GM19452 (cell line): ENCODE results near the gene CPNE6.
"Not testable (repeated sequence)": the region's sequence is repeated elsewhere in the genome, so short reads cannot be mapped to it uniquely, and the experiment has no call there.

Source experiments
- ATAC-seq: cut with Tn5 transposase; IDR thresholded peaks from one replicate; pipeline ENCODE4 v1.9.1; 2021; ENCODE audit not compliant: unreplicated experiment

The CPNE6 gene

DNA sequence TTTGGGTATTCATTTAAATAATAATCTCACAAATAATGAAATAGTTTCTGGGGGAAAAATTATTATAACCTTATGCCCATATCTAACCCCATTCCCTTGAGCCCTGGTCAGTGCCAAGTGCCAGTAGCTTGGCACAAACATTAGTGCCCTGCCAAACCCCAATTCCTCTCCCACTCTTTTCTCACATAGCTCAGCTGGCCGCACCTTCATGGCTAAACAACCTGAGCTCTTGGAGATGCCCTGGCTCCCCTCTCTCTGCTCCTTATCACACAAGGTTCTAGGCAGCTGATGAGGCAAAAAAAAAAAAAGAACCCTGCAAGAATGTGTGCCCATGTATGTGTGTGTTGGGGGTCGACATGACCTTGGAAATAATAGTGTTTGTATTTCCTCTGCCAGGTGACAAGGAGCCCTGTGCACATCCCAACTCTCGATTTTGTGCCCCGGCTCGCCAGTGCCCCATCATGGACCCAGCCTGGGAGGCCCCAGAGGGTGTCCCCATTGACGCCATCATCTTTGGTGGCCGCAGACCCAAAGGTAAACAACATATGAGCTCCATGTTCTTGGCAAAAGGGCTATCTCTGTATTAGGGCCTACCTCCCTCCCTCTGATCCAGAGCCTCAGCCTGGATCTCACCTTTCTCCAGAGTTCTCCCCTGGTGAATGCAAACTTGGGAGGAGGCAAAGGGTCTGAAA lies 31.1 kb downstream of the CPNE6 start:
- no peak for ATAC-seq

DNA sequence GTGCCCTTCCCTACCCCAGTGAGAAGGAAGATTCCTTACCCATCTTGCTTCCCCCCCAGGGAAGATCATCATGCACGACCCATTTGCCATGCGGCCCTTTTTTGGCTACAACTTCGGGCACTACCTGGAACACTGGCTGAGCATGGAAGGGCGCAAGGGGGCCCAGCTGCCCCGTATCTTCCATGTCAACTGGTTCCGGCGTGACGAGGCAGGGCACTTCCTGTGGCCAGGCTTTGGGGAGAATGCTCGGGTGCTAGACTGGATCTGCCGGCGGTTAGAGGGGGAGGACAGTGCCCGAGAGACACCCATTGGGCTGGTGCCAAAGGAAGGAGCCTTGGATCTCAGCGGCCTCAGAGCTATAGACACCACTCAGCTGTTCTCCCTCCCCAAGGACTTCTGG lies 32.1 kb downstream of the CPNE6 start:
- ATAC-seq, result no peak

DNA sequence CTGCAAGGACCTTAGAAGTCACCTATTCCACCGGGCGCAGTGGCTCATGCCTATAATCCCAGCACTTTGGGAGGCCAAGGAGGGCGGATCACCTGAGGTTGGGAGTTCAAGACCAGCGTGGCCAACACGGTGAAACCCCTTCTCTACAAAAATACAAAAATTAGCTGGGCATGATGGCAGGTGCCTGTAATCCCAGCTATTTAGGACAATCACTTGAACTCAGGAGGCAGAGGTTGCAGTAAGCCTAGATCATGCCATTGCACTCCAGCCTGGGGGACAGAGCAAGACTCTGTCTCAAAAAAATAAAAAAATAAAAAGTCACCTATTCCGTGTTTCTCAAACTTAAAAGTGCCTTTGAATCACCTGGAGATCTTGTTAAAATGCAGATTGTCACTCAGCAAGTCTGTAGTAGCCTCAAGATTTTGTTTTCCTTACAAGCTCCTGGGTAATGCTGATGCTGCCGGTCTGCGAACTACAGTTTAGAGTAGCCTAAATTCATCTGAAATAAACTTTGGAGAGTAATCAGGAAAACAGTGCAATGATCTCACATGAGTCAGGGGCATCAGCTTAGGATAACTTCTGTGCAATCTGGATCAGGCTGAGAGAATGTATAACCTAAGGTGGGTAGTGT lies 34.4 kb downstream of the CPNE6 start:
- ATAC-seq, result not testable (repeated sequence)

DNA sequence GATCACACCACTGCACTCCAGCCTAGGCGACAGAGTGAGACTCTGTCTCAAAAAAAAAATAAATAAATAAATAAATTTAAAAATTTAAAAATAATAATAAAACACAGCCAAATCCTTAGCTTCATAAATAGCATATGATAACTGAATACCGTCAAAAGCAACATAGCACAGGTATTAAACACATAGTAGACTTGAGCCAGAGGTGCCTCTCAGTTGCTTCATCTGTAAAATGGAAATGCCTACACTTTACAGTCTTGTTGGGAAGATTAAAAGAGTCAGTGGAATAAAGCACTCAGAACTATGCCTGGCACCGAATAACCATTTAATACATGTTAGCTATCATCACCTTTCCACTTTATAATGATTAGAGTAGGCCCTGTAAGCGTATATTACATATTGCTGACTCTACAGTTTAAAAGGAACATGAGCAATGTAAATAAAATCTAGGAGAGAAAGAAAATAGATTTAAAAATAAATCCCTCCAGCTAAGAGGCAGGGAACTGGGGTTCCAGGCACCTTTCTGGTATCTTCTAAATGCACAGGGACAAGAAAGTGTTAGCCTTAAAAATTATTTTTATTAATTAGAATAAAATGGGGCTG lies 35.4 kb downstream of the CPNE6 start:
- ATAC-seq, result no peak

DNA sequence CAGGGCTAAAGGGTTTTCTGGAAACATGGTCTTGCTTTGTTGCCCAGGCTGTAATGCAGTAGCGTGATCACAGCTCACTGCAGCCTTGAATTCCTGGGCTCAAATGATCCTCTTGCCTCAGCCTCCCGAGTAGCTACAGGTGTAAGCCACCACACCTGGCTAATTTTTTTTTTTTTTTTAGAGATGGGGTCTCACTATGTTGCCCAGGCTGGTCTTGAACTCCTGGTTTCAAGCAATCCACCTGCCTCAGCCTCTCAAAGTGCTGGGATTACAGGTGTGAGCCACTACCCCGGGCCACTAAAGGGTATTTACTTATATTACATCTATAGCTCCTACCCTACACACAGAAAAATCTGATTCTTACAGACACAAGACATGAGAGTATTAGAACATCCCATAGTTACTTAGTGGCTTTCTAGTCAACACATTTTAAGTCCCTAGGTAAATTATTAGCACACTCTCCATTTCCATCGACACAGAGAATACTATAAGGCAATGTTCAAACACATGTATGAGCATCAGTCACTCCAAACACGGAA lies 37.0 kb downstream of the CPNE6 start:
- peak; percentile 32 for ATAC-seq

DNA sequence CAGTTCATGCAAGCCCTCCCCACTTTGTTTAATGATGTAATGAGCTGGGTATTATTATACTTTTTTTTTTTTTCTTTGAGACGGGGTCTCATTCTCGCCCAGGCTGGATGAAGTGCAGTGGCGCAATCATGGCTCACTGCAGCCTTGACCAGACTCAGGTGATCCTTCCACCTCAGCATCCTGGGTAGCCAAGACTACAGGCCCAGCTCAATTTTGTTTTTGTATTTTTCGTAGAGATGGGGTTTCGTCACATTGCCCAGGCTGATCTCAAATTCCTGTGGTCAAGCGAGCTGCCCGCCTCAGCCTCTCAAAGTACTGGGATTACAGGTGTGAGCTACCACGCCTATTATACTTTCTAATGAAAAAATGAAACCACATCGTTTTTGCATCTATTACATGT lies 38.7 kb downstream of the CPNE6 start:
- ATAC-seq, result no peak

DNA sequence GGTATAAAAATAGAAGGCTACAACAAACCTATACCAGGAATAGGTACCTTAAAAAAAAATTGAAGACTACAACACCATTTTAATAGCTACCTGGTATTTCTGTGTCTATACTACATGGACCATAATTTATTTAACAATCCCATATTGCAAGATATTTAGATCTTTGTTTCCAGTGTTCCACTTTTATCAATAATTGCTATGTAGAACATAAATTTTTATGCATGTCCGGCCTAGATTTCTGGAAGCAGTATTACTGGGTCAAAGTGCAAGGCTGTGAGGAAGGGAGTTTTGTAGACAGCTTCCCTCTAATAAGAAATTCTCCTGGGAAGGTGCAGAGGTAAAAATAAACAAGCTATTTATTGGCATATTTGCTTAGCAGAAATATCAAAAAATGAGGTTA lies 39.2 kb downstream of the CPNE6 start:
- no peak for ATAC-seq

DNA sequence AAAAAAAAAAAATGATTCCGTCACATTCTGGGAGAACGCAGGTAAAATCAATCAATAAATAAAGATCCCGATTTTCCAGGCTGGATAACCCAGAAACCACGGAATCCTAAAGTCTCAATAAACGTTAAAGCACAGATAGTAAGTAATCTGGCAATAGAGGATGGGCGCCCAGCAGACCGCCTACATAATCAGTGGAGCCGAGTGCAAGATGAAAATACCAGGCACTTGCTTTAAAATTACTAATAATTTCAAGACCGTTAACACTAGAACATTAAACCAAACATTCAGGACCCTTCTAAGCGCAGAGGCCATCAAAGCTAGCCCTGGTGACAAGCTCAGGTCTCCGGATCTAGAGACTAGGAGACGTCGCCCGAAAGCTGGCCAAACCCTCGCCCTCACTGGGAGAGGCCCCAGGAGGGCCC lies 42.0 kb downstream of the CPNE6 start:
- ATAC-seq, result no peak

DNA sequence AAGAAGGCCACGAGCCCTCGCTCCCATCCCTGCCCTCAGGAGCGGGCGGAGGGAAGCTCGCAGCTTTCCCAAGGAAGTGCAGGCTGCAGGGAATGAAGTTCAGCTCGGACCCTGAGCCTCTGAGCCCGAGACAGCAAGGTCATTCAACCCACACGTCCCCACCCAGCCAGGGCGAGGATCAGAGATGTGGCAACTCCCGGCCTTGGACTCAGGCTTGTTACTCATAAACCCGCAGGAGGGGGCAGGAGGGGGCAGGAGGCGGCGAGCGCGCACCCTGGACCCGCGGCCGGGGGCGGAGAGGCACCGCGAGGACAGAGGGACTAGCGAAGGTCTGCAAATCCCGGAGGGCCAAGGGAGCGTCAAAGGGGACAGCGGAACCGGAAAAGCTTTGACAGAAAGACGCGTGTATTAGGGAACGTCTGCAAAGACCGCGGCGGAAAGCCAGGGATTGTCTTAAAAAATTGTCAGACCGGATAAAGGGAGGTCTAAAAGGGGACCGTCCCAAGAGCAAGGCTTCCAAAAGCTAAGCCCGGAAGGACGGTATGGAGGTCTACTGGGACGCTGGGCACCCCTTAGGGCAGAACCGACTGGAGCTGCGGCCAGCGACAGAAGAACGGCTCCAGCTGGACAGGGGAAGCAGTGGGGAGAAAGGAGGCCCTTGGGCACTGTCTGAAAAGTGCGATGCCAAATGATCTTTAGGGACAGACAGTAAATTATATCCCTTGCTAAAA lies 42.6 kb downstream of the CPNE6 start:
- ATAC-seq, result no peak

DNA sequence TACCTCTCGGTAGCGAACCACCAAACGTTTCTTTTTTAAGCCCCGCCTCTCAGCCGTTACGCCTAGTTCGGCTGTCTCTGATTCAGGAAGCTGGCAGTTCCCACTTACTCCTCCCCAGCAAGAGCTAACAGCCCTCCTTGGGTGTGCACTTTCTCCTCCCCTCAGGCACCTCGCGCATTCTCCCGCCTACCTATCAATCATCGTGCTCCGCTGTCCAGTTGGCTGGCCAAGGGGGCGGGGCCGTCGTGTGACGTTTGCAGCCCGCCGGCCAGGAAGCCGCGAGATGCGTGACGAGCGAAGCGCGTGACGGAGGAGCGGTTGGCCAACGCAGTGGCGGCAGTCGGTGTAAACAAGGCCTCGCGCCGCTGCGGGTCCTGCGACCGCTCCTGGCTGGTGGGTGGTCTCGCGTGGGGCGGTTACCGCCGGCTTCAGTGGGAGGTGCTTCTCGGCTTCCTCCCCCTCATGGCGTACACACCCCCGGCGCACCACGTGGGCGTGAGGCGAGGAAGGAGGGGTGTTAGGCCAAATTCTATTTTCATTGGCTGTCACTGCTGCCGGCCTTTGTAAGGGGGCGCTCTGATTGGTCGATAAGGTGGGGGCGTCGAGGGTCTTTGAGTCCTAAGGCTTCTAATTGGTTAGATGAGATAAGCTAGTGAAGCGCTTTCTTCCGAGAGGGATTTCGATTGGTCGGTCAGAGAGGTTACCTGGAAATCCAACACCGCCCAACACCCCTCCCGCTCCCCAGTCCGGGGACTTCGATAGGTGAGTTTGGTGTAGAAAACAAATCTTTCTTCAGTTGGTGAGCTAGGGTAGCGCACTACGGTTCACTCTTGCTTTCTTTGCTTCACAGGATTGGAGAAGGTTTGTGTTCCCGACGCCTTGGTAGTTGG lies 43.4 kb downstream of the CPNE6 start, which contains the start of the genes DCAF11 and NRL:
Gene DCAF11 (plus strand): TSS at position 246 of the 890 bp plus-strand sequence. CDS start 818 bp downstream, outside the sequence.
Gene NRL (minus strand): TSS at position 418 of the 890 bp plus-strand sequence. CDS start 32,101 bp downstream, outside the sequence.
- ATAC-seq, result peak; percentile 84

DNA sequence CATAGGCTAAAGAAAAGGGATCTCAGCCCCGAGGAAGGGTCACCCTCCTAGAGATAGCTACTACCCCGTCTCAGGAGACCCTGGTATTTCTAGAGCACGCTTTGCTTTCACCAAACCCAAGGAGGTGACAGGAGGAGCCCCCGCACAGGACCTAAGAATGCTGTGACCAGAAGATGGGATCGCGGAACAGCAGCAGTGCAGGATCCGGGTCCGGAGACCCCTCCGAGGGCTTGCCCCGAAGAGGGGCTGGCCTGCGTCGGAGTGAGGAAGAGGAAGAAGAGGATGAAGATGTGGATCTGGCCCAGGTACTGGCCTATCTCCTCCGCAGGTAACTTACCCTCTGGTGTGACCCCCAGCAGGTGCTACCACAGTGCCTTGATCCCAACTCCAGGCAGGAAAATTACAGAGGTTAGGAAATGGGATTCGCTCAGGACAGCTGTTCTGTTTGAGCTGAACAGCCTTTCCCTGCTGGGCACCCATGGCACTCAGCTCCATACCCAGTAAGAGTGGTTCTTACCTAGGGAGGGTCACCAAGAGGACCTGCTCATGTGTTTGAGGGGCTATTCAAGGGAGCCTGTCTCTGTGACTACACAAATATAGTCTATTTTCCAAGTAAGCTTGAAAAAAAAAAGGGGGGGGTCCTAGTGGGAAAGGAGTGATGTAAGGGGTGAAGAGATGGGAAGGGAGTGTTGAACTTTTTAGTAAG lies 44.2 kb downstream of the CPNE6 start:
- ATAC-seq, result no peak

DNA sequence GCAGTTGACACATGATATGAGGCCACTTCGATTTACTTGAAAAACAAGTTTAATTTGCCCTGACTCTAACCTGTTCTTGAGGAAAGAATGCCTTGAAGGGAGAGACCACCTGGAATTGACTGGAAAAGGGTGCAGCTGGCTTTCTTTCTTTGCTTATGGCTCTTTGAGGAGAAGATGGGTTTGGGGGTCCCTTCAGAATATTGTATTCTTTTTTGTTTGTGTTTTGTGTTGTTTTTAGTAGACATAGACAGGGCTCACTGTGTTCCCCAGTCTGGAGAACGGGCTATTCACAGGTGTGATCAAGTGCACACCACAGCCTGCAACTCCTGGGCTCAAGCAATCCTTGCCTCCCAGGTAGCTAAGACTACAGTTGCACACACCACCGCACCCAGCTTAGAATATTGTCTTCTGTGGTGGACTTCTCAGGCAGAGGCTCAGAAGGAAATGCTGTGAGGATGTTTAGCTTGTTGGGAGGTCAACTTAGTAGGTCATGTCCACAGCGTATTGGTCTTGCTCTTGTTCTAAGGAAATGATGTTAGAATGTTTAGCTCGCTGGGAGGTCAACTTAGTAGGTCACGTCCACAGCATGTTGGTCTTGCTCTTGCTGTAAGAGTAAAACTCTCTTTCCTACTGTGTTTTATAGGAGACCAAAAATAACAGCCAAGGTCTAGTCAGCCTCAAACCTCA lies 44.9 kb downstream of the CPNE6 start:
- ATAC-seq, result no peak

DNA sequence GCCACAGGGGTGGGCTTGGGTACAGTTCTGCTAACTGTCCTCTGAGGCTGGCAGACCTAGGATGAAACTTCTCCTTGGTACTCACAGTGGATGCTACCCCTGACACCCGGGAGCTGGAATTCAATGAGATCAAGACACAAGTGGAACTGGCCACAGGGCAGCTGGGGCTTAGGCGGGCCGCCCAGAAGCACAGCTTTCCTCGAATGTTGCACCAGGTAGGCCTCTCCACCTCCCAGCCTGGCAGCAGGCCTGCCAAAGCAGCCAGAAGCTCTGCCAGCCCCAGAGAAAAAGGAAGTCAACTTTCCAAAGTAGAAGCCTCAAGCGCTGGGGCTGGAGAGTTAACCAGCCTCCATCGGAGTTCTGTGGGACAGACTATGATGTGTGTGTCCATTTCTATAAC lies 45.8 kb downstream of the CPNE6 start:
- no peak for ATAC-seq

DNA sequence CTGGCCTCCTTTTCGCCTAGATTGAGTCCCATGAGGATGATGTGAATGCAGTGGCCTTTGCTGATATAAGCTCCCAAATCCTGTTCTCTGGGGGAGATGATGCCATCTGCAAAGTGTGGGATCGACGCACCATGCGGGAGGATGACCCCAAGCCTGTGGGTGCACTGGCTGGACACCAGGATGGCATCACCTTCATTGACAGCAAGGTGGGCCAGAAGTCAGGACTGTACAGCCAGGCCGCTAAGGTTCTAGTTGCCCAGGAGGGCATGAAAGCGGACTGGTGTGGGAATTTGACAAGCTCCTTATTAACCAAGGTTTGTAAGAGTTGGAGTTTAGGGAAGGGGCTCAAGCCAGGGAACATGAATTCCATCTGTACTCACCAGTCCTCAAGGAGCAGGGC lies 48.3 kb downstream of the CPNE6 start:
- no peak for ATAC-seq

DNA sequence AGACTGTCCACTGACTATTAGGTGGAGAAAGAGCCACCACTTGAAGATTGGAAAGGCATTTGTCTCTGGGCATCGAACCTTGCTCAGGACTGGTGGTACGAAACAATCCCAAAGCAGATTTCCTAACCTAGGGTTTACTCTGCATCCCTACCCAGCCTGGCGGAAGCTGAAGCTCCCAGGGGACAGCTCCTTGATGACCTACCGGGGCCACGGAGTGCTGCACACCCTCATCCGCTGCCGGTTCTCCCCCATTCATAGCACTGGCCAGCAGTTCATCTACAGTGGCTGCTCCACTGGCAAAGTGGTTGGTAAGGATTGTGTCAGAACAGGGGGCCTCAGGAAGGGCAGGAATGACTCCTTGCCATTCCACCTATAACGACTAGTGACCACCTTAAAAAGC lies 49.8 kb downstream of the CPNE6 start:
- ATAC-seq, result no peak

DNA sequence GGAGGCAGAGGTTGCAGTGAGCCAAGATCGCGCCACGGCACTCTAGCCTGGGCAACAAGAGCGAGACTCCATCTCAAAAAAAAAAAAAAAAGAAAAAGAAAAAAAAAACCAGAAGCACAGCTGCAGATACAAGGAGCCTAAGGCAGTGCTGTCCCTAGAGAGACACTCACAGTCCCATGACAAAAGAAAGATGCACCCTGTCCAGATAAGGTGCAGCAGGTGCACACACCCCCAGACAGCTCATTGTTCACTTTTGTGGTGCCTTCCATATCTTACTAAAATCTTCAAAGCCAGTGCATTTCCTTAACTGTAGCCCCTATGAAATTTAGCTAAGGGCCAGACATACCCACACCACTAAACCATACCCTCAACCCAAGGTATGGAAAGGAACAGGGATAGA lies 51.1 kb downstream of the CPNE6 start:
- no peak for ATAC-seq

DNA sequence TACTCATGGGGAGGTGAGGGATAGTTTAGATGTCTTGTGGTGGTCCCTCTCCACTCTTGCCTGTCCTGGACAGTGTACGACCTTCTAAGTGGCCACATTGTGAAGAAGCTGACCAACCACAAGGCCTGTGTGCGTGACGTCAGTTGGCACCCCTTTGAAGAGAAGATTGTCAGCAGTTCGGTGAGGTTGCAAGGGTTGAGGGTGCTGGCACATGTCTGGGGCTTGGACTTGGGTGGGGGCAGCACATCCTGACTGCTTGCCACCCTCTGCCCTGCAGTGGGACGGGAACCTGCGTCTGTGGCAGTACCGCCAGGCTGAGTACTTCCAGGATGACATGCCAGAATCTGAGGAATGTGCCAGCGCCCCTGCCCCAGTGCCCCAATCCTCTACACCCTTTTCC lies 51.5 kb downstream of the CPNE6 start:
- no peak for ATAC-seq

DNA sequence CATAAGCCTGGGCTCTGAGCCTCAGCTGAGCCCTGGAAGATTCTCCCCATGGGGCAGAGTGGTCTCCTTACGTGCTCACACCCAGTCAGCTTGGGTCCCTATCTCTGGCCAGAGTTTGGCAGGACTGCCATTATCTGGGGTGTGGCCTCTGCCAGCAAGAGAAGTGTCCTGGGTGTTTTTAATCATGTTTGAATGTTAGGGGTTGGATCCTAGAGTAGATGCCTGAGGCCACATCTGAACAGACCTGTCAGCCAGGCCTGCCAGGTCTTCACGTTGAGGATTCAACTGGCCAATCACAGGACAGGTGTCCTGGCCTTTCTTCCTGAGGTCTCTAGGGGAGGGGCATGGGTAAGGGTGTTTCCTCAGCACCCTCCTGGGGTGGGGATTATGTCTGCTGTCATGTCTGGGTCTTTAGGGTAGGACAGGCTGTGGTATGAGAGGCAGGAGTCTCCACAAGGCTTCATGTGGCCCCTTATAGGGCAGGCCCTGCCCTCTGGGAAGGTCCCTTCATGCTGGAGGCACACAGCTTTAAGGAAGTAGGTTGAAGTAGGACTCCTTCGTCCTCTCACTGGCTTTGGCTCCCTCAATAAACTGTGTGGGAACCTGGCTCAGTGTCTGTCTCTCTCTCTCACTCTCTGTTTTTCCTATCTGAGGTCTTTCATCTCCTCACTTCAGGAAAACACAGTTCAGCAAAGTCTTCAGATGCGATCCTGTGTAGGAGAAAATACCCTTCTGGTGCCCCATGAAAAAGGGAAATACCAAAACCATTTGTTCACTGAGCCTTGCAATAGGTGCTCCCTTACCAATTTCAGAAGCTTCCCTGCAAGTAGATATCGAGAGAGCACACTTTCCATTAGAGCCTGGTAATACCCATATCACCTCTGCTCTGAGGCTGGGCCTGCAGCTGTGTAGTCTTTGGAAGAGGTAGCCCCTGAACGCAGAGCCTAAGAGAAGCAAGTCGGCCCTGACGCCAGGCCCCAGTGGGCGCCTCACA lies 52.4 kb downstream of the CPNE6 start:
- no peak for ATAC-seq
